Body of pancreas (tissue), 4 donors: ENCODE measurements around the gene RHBDL1.

Experiments used
- CTCF ChIP-seq, 7 experiments: fragments of 450-650 bp in 4 of 7; fragments of 200-600 bp in 3 of 7; sonication (generic) in 3 of 7; IDR thresholded peaks; one replicate each; pipeline ENCODE4 v1.5.1; 2016 to 2019; ENCODE audit warnings: antibody characterized with exemption in 7 of 7
- POLR2A ChIP-seq, 3 donors: fragments of 450-650 bp; IDR thresholded peaks; one replicate each; pipeline ENCODE4 v1.6.1; 2016; ENCODE audit warnings: antibody characterized with exemption in 3 of 3, mild to moderate bottlenecking in 2 of 3

DNA sequence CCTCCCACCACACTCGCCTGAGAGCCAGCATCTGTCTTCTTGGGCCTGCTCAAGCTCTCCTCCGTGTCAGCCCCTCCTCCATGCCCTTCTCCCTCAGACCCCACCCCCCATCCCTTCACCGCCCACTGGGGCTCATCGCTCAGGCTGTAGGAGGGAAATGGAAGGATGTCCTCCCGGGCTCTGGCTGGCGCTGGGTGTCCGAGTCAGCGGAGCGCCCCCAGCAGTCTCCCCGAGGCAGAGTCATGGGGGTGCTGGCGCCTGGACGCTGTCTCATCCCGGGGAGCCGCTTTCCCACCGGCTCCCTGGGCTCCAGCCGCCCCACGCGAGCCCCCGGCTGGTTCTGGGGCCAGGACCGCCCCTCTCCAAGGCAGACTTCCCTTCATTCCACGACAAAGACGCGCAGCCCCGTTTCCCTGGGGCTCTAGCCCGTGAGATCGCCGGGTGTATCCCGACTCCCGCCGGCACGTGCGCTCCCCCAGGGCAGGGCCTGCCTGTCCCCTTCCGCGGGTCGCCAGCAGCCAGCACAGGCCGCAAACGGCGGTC lies 45.0 kb downstream of the RHBDL1 start:
- TF ChIP-seq POLR2A (IDR thresholded peaks at IDR 0.05) (peak in 1 of 3 donors; percentile 50), CTCF (IDR thresholded peaks at IDR 0.05) (no peak)
